Activated CD8-positive, alpha-beta memory T cell treated with anti-CD3 and anti-CD28 coated beads, Interleukin-2, amount 50 U/mL, for 4 hours (primary cell): ENCODE data around the gene EMID1.

Experiments used
- DNase-seq: peaks from one replicate; pipeline ENCODE4 v3.0.0-alpha.2; 2020

Gene EMID1

DNA sequence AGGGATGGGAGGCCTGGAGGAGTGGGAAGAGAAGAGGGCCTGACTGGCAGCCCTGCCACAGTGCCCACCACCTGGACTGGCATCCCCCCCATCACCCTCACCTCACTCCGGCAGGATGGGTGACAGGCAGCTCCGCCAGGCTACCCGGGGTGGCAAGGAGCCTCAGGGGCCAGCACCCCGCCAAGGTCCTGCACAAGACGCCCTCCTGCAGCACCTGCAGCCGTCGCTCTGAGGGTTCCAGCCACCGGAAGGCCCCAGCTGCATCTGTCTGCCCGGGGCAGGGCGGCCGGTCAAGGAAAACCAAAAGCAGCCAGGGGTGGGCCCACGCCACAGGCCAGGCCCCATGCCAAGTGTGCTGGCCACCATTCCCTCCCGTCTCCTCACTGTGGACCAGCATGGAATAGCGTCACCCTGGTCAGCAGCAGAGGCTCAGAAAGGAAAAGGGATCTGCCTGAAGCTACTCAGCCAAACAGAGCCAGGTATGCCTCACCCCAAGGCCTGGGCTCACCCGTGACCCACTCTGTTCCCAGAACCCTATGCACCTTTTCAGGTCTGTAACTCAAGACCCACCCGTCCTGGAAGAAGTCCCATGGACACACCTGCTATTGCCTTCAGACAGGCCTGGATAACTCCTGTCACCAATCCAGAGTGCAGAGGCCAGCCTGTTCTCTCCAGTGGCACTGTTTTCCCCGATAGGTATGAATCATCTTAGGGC is 55.1 kb downstream of the EMID1 start:
- no peak for DNase-seq

DNA sequence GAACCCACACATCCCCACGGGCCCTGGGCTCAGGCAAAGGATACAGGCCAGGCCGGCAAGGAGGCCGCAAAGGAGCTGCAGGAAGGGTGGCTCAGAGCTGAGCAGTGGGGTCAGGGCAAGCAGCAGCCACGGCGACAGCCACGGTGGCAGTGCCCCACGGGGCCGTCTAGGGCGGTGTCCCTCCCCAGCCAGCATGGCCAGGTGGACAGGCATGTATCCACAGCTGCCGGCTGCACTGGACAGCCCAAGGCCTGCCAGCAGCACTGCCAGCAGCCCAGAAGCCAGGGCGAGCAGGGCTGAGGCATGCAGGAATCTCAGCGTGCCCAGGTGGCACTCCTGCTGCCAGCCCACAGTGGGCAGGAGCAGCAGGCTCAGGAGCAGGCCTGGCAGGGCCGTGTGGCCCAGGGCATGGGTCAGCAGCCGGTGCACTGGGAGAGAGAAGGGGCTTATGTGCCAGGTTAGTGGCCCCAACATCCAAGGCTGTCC is 58.1 kb downstream of the EMID1 start:
- DNase-seq: no peak

GRCh38 chr22:29265305-29265704 is 59.6 kb downstream of the EMID1 start:
- no peak for DNase-seq

- DNase-seq: no peak
Observed at GRCh38 chr22:29265929-29266328, 60.2 kb downstream of the EMID1 start.

DNA sequence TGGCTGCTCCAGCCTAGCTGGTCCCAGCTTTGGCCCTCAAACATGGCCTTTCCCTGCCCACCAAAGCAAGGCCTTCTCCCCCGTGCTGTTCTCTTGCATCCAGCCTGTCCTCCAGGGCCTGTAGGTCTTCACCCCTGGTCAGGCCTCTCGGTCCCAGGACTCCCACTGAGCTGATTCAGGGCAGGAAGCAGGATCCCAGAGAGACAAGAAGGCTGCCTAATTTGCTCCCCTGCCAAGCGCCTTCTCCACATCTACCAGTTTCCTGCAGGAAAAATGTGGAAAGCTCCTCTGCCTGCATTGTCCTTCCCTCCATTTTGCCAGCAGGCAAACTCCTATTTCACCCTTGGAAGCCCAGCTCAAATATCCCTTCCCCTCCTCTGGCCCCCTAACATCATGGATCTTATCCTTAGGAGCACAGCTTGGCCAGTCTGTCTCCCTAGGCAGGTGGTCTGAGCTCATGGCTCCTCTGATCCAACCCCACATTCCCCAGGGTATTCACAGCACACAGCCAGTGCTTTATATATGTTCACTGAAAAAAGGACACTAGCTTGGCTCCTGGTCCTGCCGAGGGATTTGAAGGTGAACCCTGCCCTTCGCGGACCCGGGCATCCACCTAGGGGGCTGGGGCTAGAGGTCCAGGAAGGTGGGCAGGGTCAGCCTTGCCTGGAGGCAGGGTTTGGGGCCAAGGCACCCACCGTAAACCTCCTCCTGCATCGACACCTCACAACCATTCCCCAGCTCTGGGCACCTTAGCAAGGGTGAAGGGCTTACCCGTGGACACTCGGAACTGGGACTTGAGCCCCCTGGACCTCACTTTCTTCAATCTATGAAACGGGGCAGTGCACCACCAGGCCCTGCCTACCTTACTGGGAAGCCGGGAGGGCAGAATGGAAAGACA is 61.1 kb downstream of the EMID1 start:
- DNase-seq: no peak

GRCh38 chr22:29267462-29267857 is 61.8 kb downstream of the EMID1 start:
- DNase-seq: no peak

DNA sequence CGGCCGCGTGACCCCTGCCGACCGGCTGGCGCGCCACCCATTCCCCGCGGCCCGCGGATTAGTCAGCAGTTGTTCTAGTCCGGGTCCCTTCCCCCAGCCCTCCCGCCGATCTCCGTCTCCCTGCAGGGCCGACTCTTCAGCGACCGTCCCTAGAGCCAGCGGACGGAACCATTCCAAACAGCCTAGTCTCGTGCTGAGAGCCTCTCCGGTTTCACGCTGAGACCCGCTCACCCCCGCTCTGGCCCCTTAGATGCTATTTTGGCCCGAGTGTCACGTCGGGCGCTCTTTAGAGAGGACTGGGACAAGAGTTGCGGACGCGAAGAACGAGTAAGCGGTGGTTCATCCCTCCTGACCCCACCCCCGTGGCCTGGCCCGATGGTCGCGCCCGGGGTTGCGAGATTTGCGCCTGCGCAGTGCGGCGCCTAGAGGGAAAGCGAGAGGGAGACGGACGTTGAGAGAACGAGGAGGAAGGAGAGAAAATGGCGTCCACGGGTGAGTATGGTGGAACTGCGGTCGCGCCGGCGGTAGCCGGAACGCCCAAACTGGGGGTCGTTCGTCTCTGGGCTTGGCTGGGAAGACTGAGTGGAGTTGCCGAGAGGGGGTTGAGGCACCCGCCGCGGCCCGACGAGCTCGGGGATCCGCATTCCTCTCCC is 62.3 kb downstream of the EMID1 start, which contains the start of the genes EWSR1 and RHBDD3:
TSS of gene EWSR1 (plus strand) at position 411 of the 653 bp plus-strand sequence. CDS start at position 480, 69 bp downstream.
TSS of gene RHBDD3 (minus strand) at position 124 of the 653 bp plus-strand sequence. CDS start 2,355 bp downstream, outside the sequence.
- peak; percentile 96 for DNase-seq

GRCh38 chr22:29268511-29269229 is 63.0 kb downstream of the EMID1 start:
- no peak for DNase-seq

DNA sequence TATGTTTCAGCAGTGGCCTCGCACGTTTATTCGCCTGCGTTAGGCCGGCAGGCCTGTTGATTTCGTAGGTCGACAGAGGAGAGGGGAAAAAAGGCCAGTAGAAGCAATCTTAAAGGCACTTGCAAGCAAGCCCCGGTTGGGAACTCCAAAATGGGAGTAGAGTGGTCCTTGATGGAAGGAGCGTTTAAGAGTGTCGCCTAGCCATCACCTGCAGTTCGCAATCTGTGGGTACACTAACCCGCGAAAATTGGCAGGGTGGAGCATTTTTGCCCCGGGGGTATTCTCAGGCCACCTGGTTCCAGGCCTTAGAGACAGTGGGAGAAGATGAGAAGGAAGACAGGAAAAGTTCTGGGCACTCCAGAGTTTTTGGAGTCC is 63.5 kb downstream of the EMID1 start:
- DNase-seq: no peak

DNA sequence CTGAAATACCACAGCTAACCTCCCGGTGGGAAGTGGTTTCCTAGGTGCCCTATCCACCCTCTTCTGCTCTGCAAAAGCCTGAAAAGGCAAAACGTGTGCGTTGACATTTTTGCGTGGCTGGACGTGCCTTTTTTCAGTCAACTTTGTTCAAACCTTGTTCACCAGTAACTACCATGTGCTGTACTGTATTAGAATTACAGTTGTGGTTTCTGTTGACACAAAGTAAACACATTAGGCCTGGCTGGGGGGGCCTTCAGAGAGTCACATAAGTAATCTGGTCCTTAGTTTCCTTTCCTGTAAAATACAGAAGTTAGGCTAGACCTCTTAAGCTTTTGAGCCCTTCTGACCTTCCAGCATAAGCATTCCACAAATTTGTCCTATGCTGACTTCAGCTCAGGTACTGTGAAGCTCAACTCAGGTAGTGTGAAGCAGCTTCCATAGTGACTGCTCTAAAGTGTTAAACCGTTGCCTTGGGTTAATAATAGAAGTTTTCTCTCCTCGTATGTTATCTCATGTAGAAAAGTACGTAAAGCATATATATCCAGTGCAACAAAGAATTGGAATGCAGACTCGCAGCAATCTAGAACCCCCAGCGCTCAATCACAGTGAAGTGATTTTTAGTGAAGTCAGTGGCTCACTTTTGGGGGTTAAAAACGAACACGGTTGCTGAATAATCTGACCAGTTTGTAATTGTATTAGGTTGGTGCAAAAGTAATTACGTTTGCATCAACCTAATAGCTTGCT is 64.2 kb downstream of the EMID1 start:
- no peak for DNase-seq

GRCh38 chr22:29270475-29271271 is 65.0 kb downstream of the EMID1 start:
- no peak for DNase-seq

DNA sequence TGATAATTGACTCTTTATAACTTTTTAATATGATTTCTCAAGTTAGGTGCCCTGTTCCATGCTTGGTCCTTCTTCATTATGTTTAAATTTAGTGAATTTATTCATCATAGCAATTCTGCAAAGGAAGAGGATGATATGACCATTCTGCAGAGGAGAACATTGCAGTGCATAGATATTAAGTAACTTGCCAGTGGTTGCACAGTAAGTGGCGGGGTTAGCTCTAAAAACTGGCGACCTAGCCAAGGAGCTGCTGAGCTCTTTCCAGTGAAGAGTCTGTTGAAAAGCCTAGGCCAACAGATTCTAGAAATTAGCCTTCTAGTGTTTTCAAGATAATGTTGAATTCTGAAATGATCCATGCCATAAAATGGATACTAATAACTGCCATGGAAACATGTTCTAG is 66.9 kb downstream of the EMID1 start:
- DNase-seq: no peak

GRCh38 chr22:29275167-29275566 is 69.5 kb downstream of the EMID1 start:
- no peak for DNase-seq

DNA sequence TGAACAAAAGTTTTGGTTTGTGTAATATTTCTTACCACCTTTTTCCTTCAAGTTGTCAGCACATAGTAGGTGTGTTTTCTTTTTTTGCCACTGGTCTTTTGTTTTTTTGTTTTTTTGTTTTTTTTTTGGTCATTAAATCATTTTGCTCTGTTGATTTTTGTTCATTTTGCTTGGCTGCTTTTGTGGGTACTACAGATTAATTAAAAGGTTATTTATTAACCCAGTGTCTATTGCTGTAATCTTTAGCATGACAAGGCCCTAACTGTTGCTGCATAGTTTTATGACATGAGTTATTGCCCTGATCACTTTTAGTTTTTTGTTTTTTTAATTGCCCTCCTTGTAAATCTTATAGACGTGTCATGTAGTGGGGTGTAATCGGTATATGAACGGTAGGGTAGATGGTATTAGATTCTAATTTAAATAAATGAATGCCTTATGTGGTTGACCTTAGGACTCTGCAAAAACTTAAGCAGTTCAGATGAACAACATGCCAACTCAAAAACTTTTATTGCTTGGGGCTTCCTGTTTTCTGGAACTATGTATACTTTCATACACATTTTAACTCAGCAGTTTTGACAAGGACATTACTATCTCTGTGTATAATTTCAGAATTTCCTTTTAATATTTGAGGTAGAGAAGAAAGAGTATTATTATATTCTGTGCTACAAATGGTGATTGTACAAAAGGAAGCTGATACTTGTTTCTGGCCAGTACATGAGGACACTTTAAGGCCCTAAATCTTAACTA is 70.3 kb downstream of the EMID1 start:
- no peak for DNase-seq

DNA sequence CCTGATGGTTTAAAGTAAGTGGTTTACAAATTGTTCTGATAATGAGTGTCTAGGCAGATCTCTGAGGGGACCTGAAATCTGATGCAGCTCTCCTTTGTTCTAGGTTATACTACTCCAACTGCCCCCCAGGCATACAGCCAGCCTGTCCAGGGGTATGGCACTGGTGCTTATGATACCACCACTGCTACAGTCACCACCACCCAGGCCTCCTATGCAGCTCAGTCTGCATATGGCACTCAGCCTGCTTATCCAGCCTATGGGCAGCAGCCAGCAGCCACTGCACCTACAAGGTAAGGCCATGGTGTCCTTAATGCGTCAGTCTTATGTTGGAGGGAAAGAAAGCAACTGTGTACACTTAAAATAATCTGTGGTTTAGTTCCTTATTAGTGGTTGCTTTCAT is 72.2 kb downstream of the EMID1 start:
- DNase-seq: no peak

DNA sequence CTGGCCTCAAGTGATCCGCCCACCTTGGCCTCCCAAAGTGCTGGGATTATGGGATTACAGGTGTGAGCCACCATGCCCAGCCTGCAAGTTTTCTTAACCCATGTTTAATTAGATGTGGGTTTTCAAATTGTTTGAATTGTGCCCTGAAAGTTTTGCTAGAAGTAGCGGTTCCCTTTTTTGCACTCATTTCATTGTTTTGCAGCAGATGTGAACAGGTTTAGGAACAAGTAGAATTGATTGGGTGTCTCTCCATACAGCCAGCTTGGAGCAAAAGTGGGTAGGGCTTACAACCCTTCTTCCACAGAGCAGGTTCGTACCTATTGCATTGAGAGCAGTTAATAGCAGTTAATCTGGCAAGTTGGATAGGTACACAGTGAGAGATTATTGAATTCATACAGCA is 78.5 kb downstream of the EMID1 start:
- no peak for DNase-seq

GRCh38 chr22:29288837-29289236 is 83.1 kb downstream of the EMID1 start:
- no peak for DNase-seq

DNA sequence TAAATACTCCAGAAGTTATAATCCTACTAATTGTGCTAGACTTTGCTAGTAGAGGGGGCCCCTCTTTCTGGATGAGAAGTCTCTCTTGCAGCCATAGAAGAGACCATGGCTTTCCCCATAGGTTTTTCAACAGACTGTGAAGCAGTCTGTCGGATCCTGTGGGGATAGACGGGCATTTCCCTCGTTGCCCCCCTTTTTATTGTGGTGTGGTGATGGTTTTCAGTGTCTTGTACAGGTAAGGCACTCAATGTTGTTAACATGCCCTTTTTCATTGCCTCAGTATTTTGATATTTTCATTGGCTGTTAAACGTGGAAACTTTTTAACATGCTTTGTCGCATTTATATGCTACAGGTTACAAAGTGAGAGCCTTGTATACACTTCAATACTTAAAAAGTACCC is 84.4 kb downstream of the EMID1 start:
- DNase-seq: no peak

- DNase-seq: no peak
Observed at GRCh38 chr22:29291215-29291614, 85.5 kb downstream of the EMID1 start.

DNA sequence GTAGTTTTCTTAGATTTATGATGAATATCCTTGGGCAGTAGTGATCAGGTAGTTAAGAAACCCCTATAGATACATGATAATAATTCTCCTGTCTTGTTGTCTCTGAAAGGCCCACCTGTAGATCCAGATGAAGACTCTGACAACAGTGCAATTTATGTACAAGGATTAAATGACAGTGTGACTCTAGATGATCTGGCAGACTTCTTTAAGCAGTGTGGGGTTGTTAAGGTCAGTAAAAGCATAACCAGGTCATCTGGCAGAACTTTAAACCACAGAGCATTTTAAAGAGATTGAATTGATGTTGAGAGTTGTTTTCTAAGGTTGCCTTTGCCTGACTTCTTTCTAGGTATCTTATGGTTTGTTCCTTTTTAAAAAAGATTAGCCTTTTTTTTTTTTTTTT is 86.7 kb downstream of the EMID1 start:
- DNase-seq: no peak
